ENCODE results near the gene EME1. TPM values are rescaled to one million over a fixed set of nuclear protein-coding genes. Genes with fewer than 3 reads are reported as not detected.
A peak's percentile ranks its signal among the peaks of the same experiment; 100 is the strongest.
"Not testable (repeated sequence)": the region's sequence is repeated elsewhere in the genome, so short reads cannot be mapped to it uniquely, and the experiment has no call there.

Gene EME1
- total and polyA plus RNA-seq, 2 experiments from 2014 or later = 14.4 to 15.9 TPM

- not testable (repeated sequence) for H3K27ac ChIP-seq (ENCODE audit: low read depth); H3F3A ChIP-seq (replicated peaks; ENCODE audit: low read depth); H3K4me3 Mint-ChIP-seq; H3K9me2 ChIP-seq (ENCODE audit: insufficient read depth); H3K27me3 ChIP-seq (ENCODE audit: insufficient read depth); H3K27ac Mint-ChIP-seq; H3K36me3 Mint-ChIP-seq (ENCODE audit: low read depth); H3K4me2 ChIP-seq; H3K4me3 ChIP-seq; H3K79me2 ChIP-seq (replicated peaks; ENCODE audit: insufficient read depth); H3K4me1 Mint-ChIP-seq; H3K4me1 ChIP-seq (ENCODE audit: insufficient read depth); H3K9me3 Mint-ChIP-seq; H4K20me1 ChIP-seq (replicated peaks; ENCODE audit: insufficient read depth); H3K27me3 Mint-ChIP-seq (ENCODE audit: insufficient read depth, low read depth, poor library complexity); H2AFZ ChIP-seq; H3K36me3 ChIP-seq (ENCODE audit: insufficient read depth)
- peak; percentile 59 to 87 for TF ChIP-seq CTCF (conservative IDR thresholded peaks at IDR 0.05; ENCODE audit: low read depth in 2 of 2)
- ATAC-seq = peak; percentile 94
- DNase-seq (ENCODE audit: low spot score) = peak; percentile 68
These were observed 39.6 kb upstream of the EME1 start for GRCh38 chr17:50333291-50334057.

GRCh38 chr17:50337956-50338355 is 35.1 kb upstream of the EME1 start:
- no peak for ATAC-seq
- no peak overlapping the region for H3K4me3 ChIP-seq
- peaks cover 1% of the 10 kb centered on the region for H3K27me3 Mint-ChIP-seq (ENCODE audit: insufficient read depth, low read depth, poor library complexity)
- no peak for TF ChIP-seq JUNB (IDR thresholded peaks at IDR 0.05; ENCODE audit: unreplicated experiment)
- no peak for TF ChIP-seq POLR2AphosphoS5 (IDR thresholded peaks at IDR 0.05; ENCODE audit: low read depth)
- TF ChIP-seq ETS1 (IDR thresholded peaks at IDR 0.05) = no peak
- no peak for TF ChIP-seq ZNF114 (CRISPR knock-in tag; IDR thresholded peaks at IDR 0.05)
- TF ChIP-seq ZNF331 (CRISPR knock-in tag; IDR thresholded peaks at IDR 0.05; ENCODE audit: low read depth) = no peak
- no peak for TF ChIP-seq ZNF462 (CRISPR knock-in tag; IDR thresholded peaks at IDR 0.05)
- no peak for TF ChIP-seq STAT1 (IDR thresholded peaks at IDR 0.05; ENCODE audit: unreplicated experiment)
- TF ChIP-seq EZH2phosphoT487 (IDR thresholded peaks at IDR 0.05; ENCODE audit: unreplicated experiment) = no peak
- no peak for TF ChIP-seq CTCF (conservative IDR thresholded peaks at IDR 0.05; ENCODE audit: low read depth in 2 of 2)
- no peak for TF ChIP-seq EZH2 (IDR thresholded peaks at IDR 0.05; ENCODE audit: low read depth, unreplicated experiment)

More at GRCh38 chr17:50337956-50338355, 35.1 kb upstream of the EME1 start:
- no peak overlapping the region for H3K27ac ChIP-seq (ENCODE audit: low read depth)
- no peaks in the 10 kb centered on the region for H4K20me1 ChIP-seq (replicated peaks; ENCODE audit: insufficient read depth)
- Mint-ChIP-seq H3K4me1 (peaks cover 4% of the 10 kb centered on the region; the same call in 2 of the 3 replicates), H3K4me3 (no peak overlapping the region), H3K36me3 (ENCODE audit: low read depth) (no peaks in the 10 kb centered on the region), H3K9me3 (peaks cover 13% of the 10 kb centered on the region; the same call in 2 of the 3 replicates), H3K27ac (no peak overlapping the region)
- H2AFZ ChIP-seq = no peak overlapping the region
- H3K9me2 ChIP-seq (ENCODE audit: insufficient read depth) = no peaks in the 10 kb centered on the region
- no peaks in the 10 kb centered on the region for H3K79me2 ChIP-seq (replicated peaks; ENCODE audit: insufficient read depth)
- H3F3A ChIP-seq (replicated peaks; ENCODE audit: low read depth) = no peaks in the 10 kb centered on the region
- H3K36me3 ChIP-seq (ENCODE audit: insufficient read depth) = no peaks in the 10 kb centered on the region
- no peak overlapping the region for H3K4me2 ChIP-seq
- H3K4me1 ChIP-seq (ENCODE audit: insufficient read depth) = no peaks in the 10 kb centered on the region
- no peak for DNase-seq (ENCODE audit: low spot score)
- H3K27me3 ChIP-seq (ENCODE audit: insufficient read depth) = no peaks in the 10 kb centered on the region
